Activated CD4-positive, alpha-beta T cell treated with anti-CD3 and anti-CD28 coated beads, Interleukin-2, amount 50 U/mL, for 1 hour (primary cell): ENCODE measurements around the gene TPBG.
"Not testable (repeated sequence)": the region's sequence is repeated elsewhere in the genome, so short reads cannot be mapped to it uniquely, and the experiment has no call there.

Experiments
- DNase-seq: peaks from one replicate; pipeline ENCODE4 v3.0.0-alpha.2; 2020

TPBG gene

DNA sequence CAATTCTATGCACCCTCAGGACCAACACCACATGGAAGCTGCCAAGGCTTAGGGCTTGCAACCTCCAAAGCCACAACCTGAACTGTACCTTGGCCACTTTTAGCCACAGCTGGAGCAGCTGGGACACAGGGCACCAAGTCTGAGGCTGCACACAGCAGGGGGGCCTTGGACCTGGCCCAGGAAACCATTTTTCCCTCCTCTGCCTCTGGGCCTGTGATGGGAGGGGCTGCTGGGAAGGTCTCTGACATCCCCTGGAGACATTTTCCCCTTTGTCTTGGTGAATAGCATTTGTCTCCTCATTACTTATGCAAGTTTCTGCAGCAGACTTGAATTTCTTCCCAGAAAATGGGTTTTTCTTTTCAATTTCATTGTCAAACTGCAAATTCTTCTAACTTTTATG, 13.0 kb downstream of the TPBG start:
- DNase-seq: no peak

DNA sequence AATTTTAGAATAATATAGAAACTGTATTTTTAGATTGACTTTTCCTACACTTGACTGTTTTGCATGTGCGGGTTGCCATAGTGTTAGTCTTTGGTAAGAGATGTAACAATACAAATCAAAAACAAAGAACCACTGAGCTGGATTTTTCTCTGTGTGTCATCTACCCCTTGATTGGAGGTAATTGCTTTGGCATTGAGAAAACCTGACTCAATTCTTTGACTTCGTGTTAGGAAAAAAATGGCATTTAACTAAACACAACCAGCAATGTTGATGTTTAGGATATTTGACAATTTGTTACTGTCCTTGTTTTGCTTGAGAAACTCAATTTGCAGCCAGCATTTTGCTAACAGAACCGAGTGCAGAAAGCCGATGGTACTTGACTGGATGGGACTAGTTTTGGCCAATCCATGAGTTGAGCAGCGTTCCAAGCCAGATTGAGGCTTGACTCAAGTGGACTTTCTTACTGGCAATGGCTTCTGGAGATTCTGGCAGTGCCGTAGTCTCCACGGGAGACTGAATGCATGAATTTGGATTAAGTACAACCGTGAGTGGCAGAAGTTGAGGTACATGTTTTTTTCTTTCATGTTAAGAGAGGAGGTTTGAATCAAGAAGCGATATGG, 17.1 kb downstream of the TPBG start:
- DNase-seq: no peak

DNA sequence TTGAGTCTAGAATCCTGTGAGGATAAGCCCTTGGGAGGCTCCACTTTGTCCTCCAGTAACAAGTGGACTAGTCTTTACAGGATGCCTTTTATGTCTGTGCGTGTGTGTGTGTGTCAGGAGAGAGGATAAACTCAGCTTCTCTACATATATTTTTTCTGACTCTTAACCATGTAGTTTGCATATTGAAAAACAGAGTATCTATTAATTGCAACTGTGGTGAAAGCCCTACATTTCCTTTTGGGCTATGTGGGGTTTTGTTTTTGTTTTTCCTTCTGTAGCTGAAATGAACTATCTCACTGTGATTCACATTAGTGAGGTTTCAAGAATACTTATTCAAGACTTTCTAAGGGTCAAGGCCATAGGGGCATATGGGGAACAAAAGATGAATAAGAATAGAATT, 17.7 kb downstream of the TPBG start:
- DNase-seq: no peak

DNA sequence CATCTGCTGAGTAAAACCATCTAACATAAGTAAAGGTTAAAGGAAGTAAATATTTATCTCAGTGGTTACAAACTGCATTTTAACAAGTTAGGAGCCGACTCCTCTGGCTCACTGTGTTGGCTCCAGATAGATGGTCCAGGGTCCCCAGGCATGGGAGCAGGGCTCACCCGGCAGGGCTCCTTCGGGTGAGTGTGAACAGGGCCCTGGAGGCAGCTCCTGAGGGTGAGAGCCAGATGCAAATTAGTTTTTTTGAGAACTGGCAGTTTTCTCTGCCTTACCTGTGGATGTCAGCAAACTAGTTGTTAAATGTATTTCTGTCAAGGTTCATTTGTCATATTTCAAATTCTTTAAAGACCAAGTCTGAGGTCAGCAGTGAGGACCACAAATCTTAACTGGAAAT, 21.5 kb downstream of the TPBG start:
- DNase-seq: no peak

DNA sequence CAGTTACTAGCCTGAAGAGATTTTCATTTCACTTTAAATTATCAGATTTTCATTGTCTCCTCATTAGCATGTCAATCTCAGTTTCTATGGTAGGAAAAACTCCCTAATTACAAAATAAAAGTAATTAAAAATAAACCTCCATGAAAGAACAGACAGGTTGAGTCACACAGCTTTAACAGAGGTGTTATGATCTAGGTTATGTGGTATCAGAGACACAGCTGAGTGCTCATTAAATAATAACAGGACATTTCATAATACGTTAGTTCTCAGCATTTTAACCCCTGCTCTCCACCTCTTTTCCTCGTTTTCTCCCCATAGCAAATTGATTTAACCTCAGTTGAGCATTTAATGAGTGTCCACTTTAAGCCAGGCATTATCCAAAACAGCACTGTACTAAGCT, 21.9 kb downstream of the TPBG start:
- no peak for DNase-seq

DNA sequence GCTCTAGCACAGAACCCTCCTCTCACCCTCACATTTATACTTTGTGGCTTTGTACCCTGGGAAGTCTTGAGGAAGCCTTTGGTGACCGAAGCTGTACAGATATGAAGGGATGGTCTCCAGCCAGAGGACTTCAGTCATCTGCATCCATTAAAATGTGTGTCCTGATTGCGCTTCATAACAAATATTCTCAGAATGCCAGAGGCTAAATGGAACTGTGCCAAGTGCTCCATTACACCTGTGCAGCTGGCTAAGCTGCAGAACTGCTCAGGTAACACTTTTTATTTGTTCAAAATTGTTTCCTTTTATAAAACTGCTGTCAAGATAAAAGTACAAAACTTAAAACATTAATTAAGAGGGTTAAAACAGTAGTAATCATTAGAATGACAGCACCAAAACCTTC, 22.3 kb downstream of the TPBG start:
- DNase-seq: no peak

DNA sequence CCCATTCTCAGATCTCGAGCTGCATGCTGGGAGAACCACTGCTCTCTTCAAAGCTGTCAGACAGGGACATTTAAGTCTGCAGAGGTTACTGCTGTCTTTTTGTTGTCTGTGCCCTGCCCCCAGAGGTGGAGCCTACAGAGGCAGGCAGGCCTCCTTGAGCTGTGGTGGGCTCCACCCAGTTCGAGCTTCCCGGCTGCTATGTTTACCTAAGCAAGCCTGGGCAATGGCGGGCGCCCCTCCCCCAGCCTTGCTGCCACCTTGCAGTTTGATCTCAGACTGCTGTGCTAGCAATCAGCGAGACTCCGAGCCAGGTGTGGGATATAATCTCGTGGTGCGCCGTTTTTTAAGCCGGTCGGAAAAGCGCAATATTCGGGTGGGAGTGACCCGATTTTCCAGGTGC, 31.2 kb downstream of the TPBG start:
- not testable (repeated sequence) for DNase-seq

DNA sequence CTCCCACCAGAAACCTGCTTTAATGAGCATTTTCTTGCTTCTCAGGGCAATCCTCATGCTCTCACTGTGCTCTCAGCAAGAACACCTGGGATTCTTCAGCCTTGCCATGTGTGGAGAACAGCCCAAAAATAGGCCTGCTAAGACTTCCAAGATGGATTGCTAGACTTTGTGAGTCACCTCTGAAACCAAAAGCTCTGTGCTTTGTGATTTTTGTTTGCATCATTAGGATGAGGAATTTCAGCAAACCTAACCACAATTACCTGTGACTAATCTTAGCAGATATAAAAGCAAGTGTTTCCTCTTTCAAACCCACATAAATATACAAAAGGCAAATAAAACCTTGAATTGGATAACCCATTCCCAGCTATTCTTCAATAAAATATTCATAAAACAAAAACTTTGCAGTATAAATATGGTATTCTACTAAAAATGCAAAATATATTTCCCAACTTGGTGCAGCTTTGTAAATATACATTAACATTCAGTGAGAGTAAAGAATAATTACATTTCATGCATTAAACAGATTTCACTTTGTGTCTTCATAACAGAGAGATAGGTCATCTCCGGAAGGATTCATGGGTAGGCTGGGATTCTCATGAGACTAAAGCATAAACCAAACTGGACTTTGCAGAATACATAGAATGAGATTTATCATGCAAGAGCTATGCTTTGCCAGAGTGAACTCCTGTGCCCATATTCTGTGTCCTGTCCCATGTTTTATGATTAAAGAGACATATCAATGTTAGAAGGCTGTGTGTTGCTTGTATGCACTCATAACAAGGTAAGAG, 33.5 kb downstream of the TPBG start:
- no peak for DNase-seq

DNA sequence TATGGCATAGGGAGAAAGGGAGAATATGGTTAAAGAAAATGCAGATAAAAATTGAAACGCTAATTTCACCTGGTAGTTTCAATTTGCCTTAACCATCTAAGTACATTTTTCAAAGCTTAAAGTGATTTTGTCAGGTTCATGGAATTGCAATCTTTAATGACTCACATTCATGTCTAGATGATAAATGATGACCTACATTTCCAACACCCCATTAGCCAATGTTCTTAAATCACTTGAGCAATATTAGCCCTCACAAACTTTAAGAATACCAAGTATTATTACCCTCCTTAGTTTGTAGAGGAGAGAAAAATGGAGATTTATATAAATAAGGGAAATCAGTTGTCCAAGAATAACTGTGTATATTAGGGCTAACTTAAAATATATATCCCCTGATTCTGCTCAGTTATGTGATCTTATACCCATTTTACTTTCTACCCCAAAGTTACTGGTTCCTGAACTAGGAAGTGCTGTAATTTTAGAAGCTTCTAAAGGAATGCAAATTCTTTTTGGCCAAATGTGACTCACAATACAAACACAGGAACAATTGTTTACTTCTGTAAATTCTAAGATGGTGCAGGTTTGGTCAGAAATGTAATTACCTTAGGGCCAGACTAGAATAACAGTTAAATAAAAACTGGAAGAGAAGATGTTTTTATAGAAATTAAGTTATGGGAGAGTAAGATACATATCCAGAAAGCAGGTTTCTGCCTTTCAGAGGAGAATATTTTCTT, 34.5 kb downstream of the TPBG start:
- DNase-seq: no peak

DNA sequence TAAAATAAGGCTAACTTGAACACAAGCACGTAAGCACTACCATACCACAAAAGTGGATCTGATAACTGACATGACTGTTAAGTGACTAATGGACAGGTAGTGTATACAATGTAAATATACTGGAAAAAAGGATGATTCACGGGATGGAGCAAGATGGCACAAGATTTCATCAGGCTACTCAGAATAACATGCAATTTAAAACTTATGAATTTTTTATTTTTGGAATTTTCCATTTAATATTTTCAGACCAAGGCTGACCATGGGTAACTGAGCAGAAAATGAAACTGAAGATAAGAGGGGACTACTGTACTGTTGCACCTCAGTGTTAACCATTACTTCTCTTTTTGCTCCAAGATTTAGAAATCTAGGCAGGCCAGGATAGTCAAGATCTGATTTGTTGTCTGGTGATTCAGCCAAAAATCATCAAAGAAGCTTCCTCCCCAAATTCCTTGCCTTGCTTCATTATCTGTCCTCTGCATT, 45.4 kb downstream of the TPBG start:
- DNase-seq: no peak

DNA sequence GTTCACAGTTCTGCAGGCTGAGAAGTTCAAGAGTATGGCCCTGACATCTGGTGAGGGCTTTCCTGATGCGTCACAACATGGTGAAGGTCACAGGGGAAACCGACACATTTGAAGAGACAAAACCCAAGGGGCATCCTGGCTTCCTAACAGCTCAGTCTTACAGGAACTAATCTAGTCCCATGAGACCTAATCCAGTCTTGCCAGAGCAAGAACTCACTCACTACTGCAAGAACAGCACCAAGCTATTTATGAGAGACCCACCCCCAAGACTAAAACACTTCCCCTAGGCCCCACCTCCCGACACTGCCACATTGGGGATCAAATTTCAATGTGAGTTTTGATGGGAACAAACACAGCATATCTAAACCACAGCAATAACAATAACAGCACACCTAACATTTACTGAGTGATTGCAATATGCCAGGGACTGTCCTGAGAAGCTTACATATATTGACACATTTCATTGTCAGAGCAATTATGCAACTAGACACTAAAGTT, 46.6 kb downstream of the TPBG start:
- DNase-seq: no peak

DNA sequence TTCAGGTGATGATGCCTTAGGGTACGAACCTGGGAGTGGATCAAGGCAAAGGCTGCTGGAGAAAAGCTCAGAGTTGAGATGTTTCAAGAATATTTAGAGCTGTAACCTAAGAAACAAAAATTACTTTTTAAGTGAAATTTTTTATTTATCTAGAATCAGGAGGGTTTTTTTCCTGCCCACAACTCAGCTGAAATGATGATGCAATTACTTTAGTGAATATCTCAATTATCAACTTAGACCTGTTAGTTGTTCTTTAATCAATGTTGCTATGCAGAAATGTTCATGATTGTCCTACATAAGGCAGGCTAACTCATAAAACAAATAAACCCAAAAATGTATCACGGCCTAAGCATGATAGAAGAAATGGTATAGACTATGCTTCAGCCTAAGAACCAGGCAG, 50.3 kb downstream of the TPBG start:
- DNase-seq: no peak

DNA sequence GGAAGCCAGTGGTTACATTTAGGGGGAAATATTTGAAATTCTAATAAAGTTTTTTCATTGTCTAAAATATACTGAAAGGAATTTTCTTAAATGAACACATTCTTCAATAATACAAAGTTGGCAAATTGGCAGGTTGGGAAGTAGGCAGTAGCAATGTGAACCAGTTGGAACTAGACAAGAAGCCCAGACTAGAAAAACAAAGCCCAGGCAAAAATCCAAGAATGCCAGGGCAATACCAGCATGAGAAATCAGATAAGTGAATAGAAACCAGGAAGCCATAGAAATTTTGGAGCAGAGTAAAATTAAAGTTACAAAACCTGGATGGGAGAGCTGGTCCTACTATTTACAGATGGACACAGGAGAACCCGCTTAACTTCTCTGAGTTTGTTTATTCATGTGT, 52.2 kb downstream of the TPBG start:
- DNase-seq: no peak

DNA sequence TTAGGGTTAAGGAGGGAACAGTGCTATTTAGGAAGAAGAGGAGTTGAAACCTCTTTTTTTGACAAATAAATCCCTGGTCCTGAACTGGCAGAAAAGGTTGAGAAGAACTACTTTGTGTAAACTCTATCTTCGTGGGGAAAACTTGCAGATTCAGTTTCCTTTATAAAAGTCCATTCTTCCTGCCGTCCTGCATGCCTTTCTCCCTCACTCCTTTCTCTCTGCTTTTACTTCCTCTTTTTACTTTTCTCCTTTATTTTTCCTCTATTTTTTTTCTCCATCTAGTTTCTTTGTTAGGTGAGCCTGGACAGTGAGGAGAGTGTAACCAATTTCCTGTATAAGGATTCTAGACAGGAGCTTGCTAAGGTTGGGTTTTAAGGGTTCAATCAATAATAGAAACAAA, 52.7 kb downstream of the TPBG start:
- DNase-seq: no peak
